AG04450 (cell line): ENCODE measurements around the gene PALS1. TPM values are rescaled to one million over a fixed set of nuclear protein-coding genes. Genes with fewer than 3 reads are reported as not detected.

Experiments
- CTCF ChIA-PET: fragments of 300-600, 350-600 bp; formaldehyde crosslinking; extraction: SDS; loops from one replicate; lab custom pipeline; 2022; ENCODE audit warnings: antibody characterized with exemption, inconsistent platforms; lab: Charles Lee
- POLR2A ChIA-PET: fragments of 350-600 bp; formaldehyde crosslinking; extraction: SDS; loops from one replicate; lab custom pipeline; 2021; ENCODE audit warnings: antibody characterized with exemption, inconsistent platforms; lab: Yijun Ruan, JAX
- DNase-seq: peaks from one replicate; pipeline ENCODE4 v3.0.0-alpha.2; 2011; ENCODE audit warnings: low read depth, low spot score
- H3K27ac ChIP-seq: one replicate; pipeline ENCODE4 v1.5.1; 2012; ENCODE audit warnings: low read depth, low read length, control low read depth
- H3K27me3 ChIP-seq: one replicate; pipeline ENCODE4 v1.6.0; 2012; ENCODE audit warnings: low read length; ENCODE audit not compliant: control insufficient read depth, insufficient read depth
- H3K4me3 ChIP-seq: 2 replicates; pipeline ENCODE4 v1.5.1; 2011; ENCODE audit warnings: mild to moderate bottlenecking, low read depth, low read length, control low read depth
- H3K9me3 ChIP-seq: 2 replicates; pipeline ENCODE4 v1.5.1; 2012; ENCODE audit warnings: low read length; ENCODE audit not compliant: control insufficient read depth, insufficient read depth
- CTCF ChIP-seq: IDR thresholded peaks from 2 replicates; pipeline ENCODE4 v1.5.1; 2011; ENCODE audit warnings: low read depth, low read length, control low read depth, inconsistent platforms
- polyA plus RNA-seq: library from polyadenylated mRNA; depleted of rRNA; stranded (reverse); fragments of >200 nt; gene quantifications from 2 replicates; pipeline ENCODE4 v1.2.3, GENCODE V29; 2011

Gene PALS1
- polyA plus RNA-seq, 1 experiment, result 31.1 TPM

- CTCF ChIA-PET, result interaction anchor here (1.0 to 1.1 kb wide), 2 partner anchors 46 to 120 kb away, joined by 3 to 4 read pairs; partner anchors contain the start of gene ATP6V1D
- TF ChIP-seq CTCF, result no peak
- POLR2A ChIA-PET, result interaction anchor here (1.1 kb wide), 1 partner anchor 48 kb away, joined by 3 read pairs; no protein-coding TSS in a partner anchor
- DNase-seq, result no peak
- Histone ChIP-seq H3K9me3 (no peaks in the 10 kb centered on the region; the same call in 1 of the 2 replicates), H3K27ac (no peak overlapping the region), H3K27me3 (no peaks in the 10 kb centered on the region), H3K4me3 (no peak overlapping the region)
Measured at GRCh38 chr14:67239582-67239981, 1.7 kb upstream of the PALS1 start.

GRCh38 chr14:67240168-67240932, 885 bp upstream of the PALS1 start:
- ChIA-PET CTCF (interaction anchor here (1.3 kb wide), 1 partner anchor 119 kb away, joined by 4 read pairs; the partner anchor contains the start of gene ATP6V1D), POLR2A (interaction anchor here (0.5 to 1.9 kb wide), 5 partner anchors 10 to 99 kb away, joined by 3 to 7 read pairs (median 4); no protein-coding TSS in a partner anchor)
- DNase-seq, result no peak

GRCh38 chr14:67240978-67241410, 241 bp upstream of the PALS1 start:
- ChIA-PET CTCF (interaction anchor here (0.6 to 1.3 kb wide), 2 partner anchors 9 to 119 kb away, joined by 3 to 4 read pairs; partner anchors contain the start of gene ATP6V1D), POLR2A (interaction anchor here (0.6 to 1.9 kb wide), 6 partner anchors 13 to 98 kb away, joined by 3 to 7 read pairs (median 5); no protein-coding TSS in a partner anchor)
- peak; percentile 92 for DNase-seq

More at GRCh38 chr14:67240168-67240932, 885 bp upstream of the PALS1 start:
- Histone ChIP-seq H3K27ac (peak overlapping the region; percentile 88), H3K4me3 (peak overlapping the region; percentile 69), H3K27me3 (no peaks in the 10 kb centered on the region), H3K9me3 (no peaks in the 10 kb centered on the region; the same call in 1 of the 2 replicates)
- TF ChIP-seq CTCF, result no peak

GRCh38 chr14:67242168-67242420, 859 bp downstream of the PALS1 start:
- ChIA-PET POLR2A (interaction anchor here (0.5 to 1.9 kb wide), 3 partner anchors 43 to 50 kb away, joined by 6 to 7 read pairs (median 6); no protein-coding TSS in a partner anchor), CTCF (interaction anchor here (0.9 kb wide), 1 partner anchor 44 kb away, joined by 5 read pairs; no protein-coding TSS in a partner anchor)
- Histone ChIP-seq H3K4me3 (peak overlapping the region; percentile 88), H3K27ac (peak overlapping the region; percentile 96), H3K9me3 (no peaks in the 10 kb centered on the region; the same call in 1 of the 2 replicates), H3K27me3 (no peaks in the 10 kb centered on the region)
- TF ChIP-seq CTCF, result no peak
- no peak for DNase-seq

More at GRCh38 chr14:67240978-67241410, 241 bp upstream of the PALS1 start:
- H3K9me3 ChIP-seq, result no peaks in the 10 kb centered on the region; the same call in 1 of the 2 replicates
- H3K27ac ChIP-seq, result peak overlapping the region; percentile 96
- no peaks in the 10 kb centered on the region for H3K27me3 ChIP-seq
- TF ChIP-seq CTCF, result no peak
- peak overlapping the region; percentile 88 for H3K4me3 ChIP-seq
